Body of pancreas (tissue), 4 donors: ENCODE data around the gene CTNND1. TPM values are rescaled to one million over a fixed set of nuclear protein-coding genes. Genes with fewer than 3 reads are reported as not detected.
A peak's percentile ranks its signal among the peaks of the same experiment; 100 is the strongest.
"Not testable (repeated sequence)": the region's sequence is repeated elsewhere in the genome, so short reads cannot be mapped to it uniquely, and the experiment has no call there.

Experiments used
- ATAC-seq: fragments of 150-250 bp; one replicate; pipeline ENCODE4 v1.9.1; 2016
- DNase-seq, 4 donors: peaks; one replicate each; pipeline ENCODE4 v3.0.0-alpha.2; 2019
- H3K27ac ChIP-seq, 4 donors: fragments of 200-600 bp; sonication (generic); 1 replicate in 3 of 4; 2 replicates in 1 of 4; pipeline versions ENCODE4 v1.5.1 to v1.6.1; 2016 to 2019; ENCODE audit warnings: mild to moderate bottlenecking in 1 of 4, mixed read lengths in 1 of 4, moderate library complexity in 1 of 4
- H3K27me3 ChIP-seq, 2 donors: fragments of 200-600 bp; sonication (generic); one replicate each; pipeline ENCODE4 v1.6.0; 2016; ENCODE audit warnings: mild to moderate bottlenecking in 1 of 2
- H3K36me3 ChIP-seq, 2 donors: fragments of 200-600 bp; sonication (generic); replicated peaks in 1 of 2; 2 replicates each; pipeline ENCODE4 v1.5.1; 2016; ENCODE audit warnings: low read depth in 2 of 2; ENCODE audit not compliant: insufficient read depth in 1 of 2
- H3K4me1 ChIP-seq: fragments of 200-600 bp; sonication (generic); one replicate; pipeline ENCODE4 v1.6.0; 2016
- H3K4me3 ChIP-seq, 2 donors: fragments of 200-600 bp; sonication (generic); 1 replicate in 1 of 2; 2 replicates in 1 of 2; pipeline ENCODE4 v1.5.1; 2016 to 2019
- H3K9me3 ChIP-seq, 3 donors: fragments of 200-600 bp; sonication (generic); 1 replicate in 2 of 3; 2 replicates in 1 of 3; pipeline ENCODE4 v1.5.1; 2016
- CTCF ChIP-seq, 7 experiments: fragments of 450-650 bp in 4 of 7; fragments of 200-600 bp in 3 of 7; sonication (generic) in 3 of 7; IDR thresholded peaks; one replicate each; pipeline ENCODE4 v1.5.1; 2016 to 2019; ENCODE audit warnings: antibody characterized with exemption in 7 of 7
- POLR2A ChIP-seq, 3 donors: fragments of 450-650 bp; IDR thresholded peaks; one replicate each; pipeline ENCODE4 v1.6.1; 2016; ENCODE audit warnings: antibody characterized with exemption in 3 of 3, mild to moderate bottlenecking in 2 of 3
- WGBS, 2 donors: methylation state at CpG; one replicate each; pipeline ENCODE4 v1.1.5; 2017; 5-methylcytosine and 5-hydroxymethylcytosine counted together
- intact Hi-C: fragments of 100-400 bp; cut with DNase I; formaldehyde crosslinking; loops from one replicate; pipeline ENCODE4 v1.15.1; 2023
- total RNA-seq, 2 donors: library from RNA; depleted of rRNA; stranded (reverse); fragments of >200 nt; gene quantifications; one replicate each; pipeline ENCODE4 v1.1.0, GENCODE V29; 2016

Gene CTNND1
- total RNA-seq, 2 donors from 2014 or later: 115 to 178 TPM

DNA sequence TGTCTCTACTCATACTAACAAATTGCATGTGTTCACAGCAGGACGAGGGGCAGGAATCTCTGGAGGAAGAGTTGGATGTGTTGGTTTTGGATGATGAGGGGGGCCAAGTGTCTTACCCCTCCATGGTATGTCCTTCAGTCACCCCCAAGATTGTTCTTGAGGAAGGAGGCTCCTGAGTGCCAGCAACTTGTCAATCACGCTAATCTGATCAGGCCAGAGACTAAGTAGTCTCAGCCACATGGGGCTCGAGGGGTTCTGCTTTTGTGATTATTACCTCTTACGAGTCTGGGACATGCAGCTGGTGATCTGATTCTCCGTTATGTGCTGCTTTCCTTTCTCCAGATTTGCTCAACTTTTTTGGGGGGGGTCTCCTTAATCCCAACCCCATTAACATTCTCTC is 54.3 kb downstream of the CTNND1 start:
- H3K4me1 ChIP-seq: peaks cover 31% of the 10 kb centered on the region
- no peaks in the 10 kb centered on the region for H3K27me3 ChIP-seq
- DNase-seq (no peak), ATAC-seq (no peak)
- intact Hi-C loops: no loop called here
- no peak overlapping the region for H3K4me3 ChIP-seq
- TF ChIP-seq CTCF (IDR thresholded peaks at IDR 0.05): no peak
- WGBS, 2 donors: 76 to 82% methylated on average over 5 of the region's 5 CpGs
- peaks cover 6 to 43% of the 10 kb centered on the region in 2 donors for H3K36me3 ChIP-seq
- no peak overlapping the region for H3K27ac ChIP-seq
- no peaks in the 10 kb centered on the region for H3K9me3 ChIP-seq

DNA sequence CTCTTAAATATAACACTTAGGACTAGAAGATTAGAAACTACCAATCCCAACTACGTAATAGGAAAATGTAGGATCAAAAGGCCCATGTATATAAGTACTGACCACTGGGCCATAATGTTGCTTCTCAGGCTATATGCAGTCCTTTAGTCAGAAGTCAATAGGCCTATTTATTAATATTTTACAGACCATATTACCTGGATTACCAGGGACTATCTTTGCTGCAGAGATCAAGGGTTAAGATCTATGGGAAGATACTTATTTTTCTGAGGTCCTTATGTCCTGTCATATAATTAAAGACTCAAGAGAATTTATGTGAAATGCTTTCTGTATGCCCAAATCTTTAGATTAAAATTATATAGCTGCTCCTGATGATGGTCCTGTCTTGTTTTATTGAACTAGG is 57.2 kb downstream of the CTNND1 start:
- peak overlapping the region in 3 of 4 donors; percentile 6 to 46 (median 24) for H3K27ac ChIP-seq
- no peak for TF ChIP-seq CTCF (IDR thresholded peaks at IDR 0.05)
- no peak for TF ChIP-seq POLR2A (IDR thresholded peaks at IDR 0.05)
- no peak overlapping the region for H3K4me3 ChIP-seq
- H3K9me3 ChIP-seq: no peaks in the 10 kb centered on the region
- no peaks in the 10 kb centered on the region for H3K27me3 ChIP-seq
- ATAC-seq (no peak), DNase-seq (no peak)
- intact Hi-C loops: no loop called here
- WGBS, 2 donors: 93 to 95% methylated on average over 1 of the region's 1 CpG
- peaks cover 31% of the 10 kb centered on the region for H3K4me1 ChIP-seq
- peaks cover 4 to 24% of the 10 kb centered on the region in 2 donors for H3K36me3 ChIP-seq

- Histone ChIP-seq H3K4me1 (peaks cover 31% of the 10 kb centered on the region), H3K27me3 (no peaks in the 10 kb centered on the region), H3K9me3 (no peaks in the 10 kb centered on the region), H3K27ac (peak overlapping the region in 3 of 4 donors; percentile 6 to 46 (median 24)), H3K4me3 (no peak overlapping the region), H3K36me3 (peaks cover 0 to 22% of the 10 kb centered on the region in 2 donors)
- 54 to 56% methylated on average over 7 of the region's 7 CpGs for WGBS, 2 donors
- no peak for DNase-seq
- intact Hi-C loops: no loop called here
- TF ChIP-seq POLR2A (IDR thresholded peaks at IDR 0.05): no peak
- no peak for TF ChIP-seq CTCF (IDR thresholded peaks at IDR 0.05)
- ATAC-seq: peak; percentile 66
These were observed 57.8 kb downstream of the CTNND1 start for GRCh38 chr11:57819252-57819979.

GRCh38 chr11:57823859-57824258 is 62.3 kb downstream of the CTNND1 start:
- no peaks in the 10 kb centered on the region for H3K36me3 ChIP-seq
- DNase-seq: no peak
- H3K4me3 ChIP-seq: no peak overlapping the region
- no peaks in the 10 kb centered on the region for H3K9me3 ChIP-seq
- 81 to 95% methylated on average over 1 of the region's 1 CpG for WGBS, 2 donors
- intact Hi-C loops: no loop called here
- no peak overlapping the region for H3K27ac ChIP-seq
- no peak for ATAC-seq
- no peak for TF ChIP-seq POLR2A (IDR thresholded peaks at IDR 0.05)
- no peak for TF ChIP-seq CTCF (IDR thresholded peaks at IDR 0.05)
- no peaks in the 10 kb centered on the region for H3K27me3 ChIP-seq
- peaks cover 13% of the 10 kb centered on the region for H3K4me1 ChIP-seq

DNA sequence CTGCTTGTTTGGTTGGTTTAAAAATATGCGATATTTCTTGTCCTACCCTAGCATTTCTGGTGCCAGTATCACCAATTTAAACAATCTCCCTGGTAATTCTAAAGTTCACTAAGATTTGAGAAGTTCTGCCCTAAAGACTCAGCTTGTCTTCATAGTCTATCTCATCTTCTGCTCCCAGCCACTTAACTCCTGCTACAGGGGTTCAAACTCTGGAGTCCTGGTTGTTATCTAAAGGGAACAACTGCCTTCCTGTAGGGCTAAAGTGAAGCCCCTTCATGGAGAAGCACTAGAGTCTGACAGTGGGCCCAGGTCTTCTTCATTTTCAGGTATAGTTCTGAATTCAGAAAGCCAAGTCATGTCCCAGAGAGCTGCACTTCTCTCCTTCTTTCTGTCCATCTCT is 73.2 kb downstream of the CTNND1 start:
- no peaks in the 10 kb centered on the region for H3K27me3 ChIP-seq
- H3K36me3 ChIP-seq: no peaks in the 10 kb centered on the region
- intact Hi-C loops: no loop called here
- H3K9me3 ChIP-seq: no peaks in the 10 kb centered on the region
- H3K27ac ChIP-seq: no peak overlapping the region
- DNase-seq (no peak), ATAC-seq (no peak)
- no peak overlapping the region for H3K4me3 ChIP-seq
- peaks cover 4% of the 10 kb centered on the region for H3K4me1 ChIP-seq
- WGBS, 2 donors: 71 to 90% methylated on average over 1 of the region's 1 CpG
- no peak for TF ChIP-seq POLR2A (IDR thresholded peaks at IDR 0.05)
- no peak for TF ChIP-seq CTCF (IDR thresholded peaks at IDR 0.05)

DNA sequence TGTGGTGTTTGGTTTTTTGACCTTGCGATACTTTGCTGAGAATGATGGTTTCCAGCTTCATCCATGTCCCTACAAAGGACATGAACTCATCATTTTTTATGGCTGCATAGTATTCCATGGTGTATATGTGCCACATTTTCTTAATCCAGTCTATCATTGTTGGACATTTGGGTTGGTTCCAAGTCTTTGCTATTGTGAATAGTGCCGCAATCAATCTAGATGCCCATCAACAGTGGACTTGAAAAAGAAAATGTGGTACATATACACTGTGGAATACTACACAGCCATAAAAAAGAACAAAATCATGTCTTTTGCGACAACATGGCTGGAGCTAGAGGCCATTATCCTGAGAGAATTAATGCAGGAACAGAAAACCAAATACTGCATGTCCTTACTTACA is 77.0 kb downstream of the CTNND1 start:
- intact Hi-C loops, H3K27me3 ChIP-seq, H3K27ac ChIP-seq, H3K36me3 ChIP-seq, H3K4me1 ChIP-seq, H3K4me3 ChIP-seq, DNase-seq, ATAC-seq, H3K9me3 ChIP-seq: not testable (repeated sequence)
- 93 to 99% methylated on average over 3 of the region's 3 CpGs for WGBS, 2 donors
